ENCODE measurements around the gene NFX1. TPM values are rescaled to one million over a fixed set of nuclear protein-coding genes. Genes with fewer than 3 reads are reported as not detected.

The NFX1 gene
- total RNA-seq, 1 donor from 2014 or later, result 37.5 TPM

- peaks cover 7% of the 10 kb centered on the region for H3K9me3 Mint-ChIP-seq (ENCODE audit: unreplicated experiment)
- DNase-seq, result no peak
- H3K4me3 Mint-ChIP-seq (ENCODE audit: unreplicated experiment), result peak overlapping the region; percentile 11
- peak overlapping the region; percentile 75 for H3K27ac Mint-ChIP-seq (ENCODE audit: unreplicated experiment)
- TF ChIP-seq CTCF (IDR thresholded peaks at IDR 0.05; ENCODE audit: partially characterized antibody, unreplicated experiment), result no peak
- peaks cover 20% of the 10 kb centered on the region for H3K4me1 Mint-ChIP-seq (ENCODE audit: low read depth, unreplicated experiment)
- H3K27me3 Mint-ChIP-seq (ENCODE audit: unreplicated experiment), result peaks cover 6% of the 10 kb centered on the region
- H3K36me3 Mint-ChIP-seq (ENCODE audit: unreplicated experiment), result no peaks in the 10 kb centered on the region
Observed at GRCh38 chr9:33375841-33376321, 85.6 kb downstream of the NFX1 start.

GRCh38 chr9:33377089-33377715 lies 86.9 kb downstream of the NFX1 start:
- H3K4me3 Mint-ChIP-seq (ENCODE audit: unreplicated experiment), result no peak overlapping the region
- peaks cover 4% of the 10 kb centered on the region for H3K9me3 Mint-ChIP-seq (ENCODE audit: unreplicated experiment)
- TF ChIP-seq CTCF (IDR thresholded peaks at IDR 0.05; ENCODE audit: partially characterized antibody, unreplicated experiment), result no peak
- peaks cover 1% of the 10 kb centered on the region for H3K27me3 Mint-ChIP-seq (ENCODE audit: unreplicated experiment)
- no peak for DNase-seq
- H3K36me3 Mint-ChIP-seq (ENCODE audit: unreplicated experiment), result no peaks in the 10 kb centered on the region
- peak overlapping the region; percentile 23 for H3K27ac Mint-ChIP-seq (ENCODE audit: unreplicated experiment)
- peaks cover 20% of the 10 kb centered on the region for H3K4me1 Mint-ChIP-seq (ENCODE audit: low read depth, unreplicated experiment)

GRCh38 chr9:33378121-33378795 lies 87.9 kb downstream of the NFX1 start:
- peaks cover 4% of the 10 kb centered on the region for H3K9me3 Mint-ChIP-seq (ENCODE audit: unreplicated experiment)
- H3K4me3 Mint-ChIP-seq (ENCODE audit: unreplicated experiment), result no peak overlapping the region
- peaks cover 20% of the 10 kb centered on the region for H3K4me1 Mint-ChIP-seq (ENCODE audit: low read depth, unreplicated experiment)
- no peaks in the 10 kb centered on the region for H3K36me3 Mint-ChIP-seq (ENCODE audit: unreplicated experiment)
- no peak overlapping the region for H3K27ac Mint-ChIP-seq (ENCODE audit: unreplicated experiment)
- DNase-seq, result no peak
- peaks cover 1% of the 10 kb centered on the region for H3K27me3 Mint-ChIP-seq (ENCODE audit: unreplicated experiment)
- TF ChIP-seq CTCF (IDR thresholded peaks at IDR 0.05; ENCODE audit: partially characterized antibody, unreplicated experiment), result no peak

GRCh38 chr9:33379666-33380389 lies 89.5 kb downstream of the NFX1 start:
- no peak for TF ChIP-seq CTCF (IDR thresholded peaks at IDR 0.05; ENCODE audit: partially characterized antibody, unreplicated experiment)
- peaks cover 3% of the 10 kb centered on the region for H3K9me3 Mint-ChIP-seq (ENCODE audit: unreplicated experiment)
- no peak overlapping the region for H3K27ac Mint-ChIP-seq (ENCODE audit: unreplicated experiment)
- H3K36me3 Mint-ChIP-seq (ENCODE audit: unreplicated experiment), result no peaks in the 10 kb centered on the region
- DNase-seq, result no peak
- H3K4me1 Mint-ChIP-seq (ENCODE audit: low read depth, unreplicated experiment), result peaks cover 20% of the 10 kb centered on the region
- H3K4me3 Mint-ChIP-seq (ENCODE audit: unreplicated experiment), result no peak overlapping the region
- H3K27me3 Mint-ChIP-seq (ENCODE audit: unreplicated experiment), result peaks cover 2% of the 10 kb centered on the region
